Ishikawa (cell line): Measurements from ENCODE around the gene EML6.
A peak's percentile ranks its signal among the peaks of the same experiment; 100 is the strongest.

Experiments used
- CEBPB ChIP-seq: IDR thresholded peaks from 2 replicates; pipeline ENCODE4 v1.6.1; 2012
- CREB1 ChIP-seq: IDR thresholded peaks from 2 replicates; pipeline ENCODE4 v1.6.1; 2012; ENCODE audit warnings: low read depth
- EGR1 ChIP-seq: IDR thresholded peaks from 2 replicates; pipeline ENCODE4 v1.6.1; 2012
- EP300 ChIP-seq: IDR thresholded peaks from 2 replicates; pipeline ENCODE4 v1.6.1; 2012; ENCODE audit warnings: borderline replicate concordance
- FOXM1 ChIP-seq: IDR thresholded peaks from 2 replicates; pipeline ENCODE4 v1.6.1; 2012; ENCODE audit warnings: low read depth, borderline replicate concordance
- MAX ChIP-seq: IDR thresholded peaks from 2 replicates; pipeline ENCODE4 v1.6.1; 2012
- NFIC ChIP-seq: IDR thresholded peaks from 2 replicates; pipeline ENCODE4 v1.6.1; 2012
- RAD21 ChIP-seq: IDR thresholded peaks from 2 replicates; pipeline ENCODE4 v1.6.1; 2012; ENCODE audit warnings: low read depth
- REST ChIP-seq: IDR thresholded peaks from 2 replicates; pipeline ENCODE4 v1.6.1; 2012; ENCODE audit warnings: low read depth, mild to moderate bottlenecking
- TAF1 ChIP-seq: IDR thresholded peaks from 2 replicates; pipeline ENCODE4 v1.6.1; 2012; ENCODE audit warnings: low read depth, mild to moderate bottlenecking
- TCF12 ChIP-seq: IDR thresholded peaks from 2 replicates; pipeline ENCODE4 v1.6.1; 2012; ENCODE audit warnings: low read depth
- TEAD4 ChIP-seq: IDR thresholded peaks from 2 replicates; pipeline ENCODE4 v1.6.1; 2012
- USF1 ChIP-seq: IDR thresholded peaks from 2 replicates; pipeline ENCODE4 v1.6.1; 2012
- YY1 ChIP-seq: IDR thresholded peaks from 2 replicates; pipeline ENCODE4 v1.6.1; 2012; ENCODE audit warnings: low read depth
- ZBTB7A ChIP-seq: IDR thresholded peaks from 2 replicates; pipeline ENCODE4 v1.6.1; 2012; ENCODE audit warnings: low read depth

The EML6 gene

GRCh38 chr2:55011831-55012671, 288.6 kb downstream of the EML6 start:
- TF ChIP-seq CEBPB (no peak), TCF12 (no peak), YY1 (no peak)

GRCh38 chr2:55012672-55013484, 289.4 kb downstream of the EML6 start:
- TF ChIP-seq NFIC, result no peak
- TF ChIP-seq EGR1, result no peak
- TF ChIP-seq TEAD4, result no peak
- TF ChIP-seq CREB1, result no peak
- no peak for TF ChIP-seq FOXM1
- TF ChIP-seq TAF1, result no peak
- TF ChIP-seq CEBPB, result no peak

- TF ChIP-seq RAD21, result peak; percentile 39
- TF ChIP-seq NFIC, result no peak
- TF ChIP-seq MAX, result no peak
- TF ChIP-seq EP300, result no peak
Measured at GRCh38 chr2:55013936-55014335, 290.5 kb downstream of the EML6 start.

GRCh38 chr2:55014962-55015939, 291.8 kb downstream of the EML6 start:
- TF ChIP-seq RAD21, result peak; percentile 75
- no peak for TF ChIP-seq TAF1

- no peak for TF ChIP-seq ZBTB7A
- no peak for TF ChIP-seq CREB1
- TF ChIP-seq TEAD4, result no peak
- no peak for TF ChIP-seq TAF1
- no peak for TF ChIP-seq RAD21
- TF ChIP-seq REST, result no peak
Measured at GRCh38 chr2:55017428-55017827, 294.0 kb downstream of the EML6 start.

- TF ChIP-seq RAD21, result no peak
- no peak for TF ChIP-seq CEBPB
- TF ChIP-seq TAF1, result no peak
Measured at GRCh38 chr2:55017880-55018279, 294.4 kb downstream of the EML6 start.

- TF ChIP-seq REST, result no peak
- TF ChIP-seq EP300, result no peak
- TF ChIP-seq FOXM1, result no peak
- TF ChIP-seq CEBPB, result no peak
- TF ChIP-seq USF1, result no peak
- TF ChIP-seq RAD21, result no peak
- no peak for TF ChIP-seq ZBTB7A
- no peak for TF ChIP-seq MAX
- no peak for TF ChIP-seq EGR1
- TF ChIP-seq TCF12, result no peak
- TF ChIP-seq TAF1, result no peak
- no peak for TF ChIP-seq YY1
- no peak for TF ChIP-seq CREB1
- no peak for TF ChIP-seq TEAD4
- TF ChIP-seq NFIC, result no peak
Measured at GRCh38 chr2:55018619-55019018, 295.2 kb downstream of the EML6 start.
